H1 (cell line): ENCODE measurements around the gene MPZ. TPM values are rescaled to one million over a fixed set of nuclear protein-coding genes. Genes with fewer than 3 reads are reported as not detected.

Experiments used
- CTCF ChIA-PET: fragments of 300-600 bp; sonication (Branson Sonifier 250); formaldehyde crosslinking; loops from one replicate; lab custom pipeline; 2021; ENCODE audit not compliant: partially characterized antibody; lab: Charles Lee
- POLR2A ChIA-PET: fragments of 300-600 bp; sonication (Branson Sonifier 250); formaldehyde crosslinking; loops from one replicate; lab custom pipeline; 2021; ENCODE audit warnings: inconsistent platforms; ENCODE audit not compliant: partially characterized antibody; lab: Charles Lee
- DNase-seq, 2 experiments: peaks; one replicate each; pipeline versions ENCODE4 v3.0.0 to v3.0.0-alpha.2; 2010 to 2022; ENCODE audit warnings: low spot score in 2 of 2, low read depth in 1 of 2, mixed read lengths in 1 of 2
- FAIRE-seq: peaks from 2 replicates; lab custom pipeline; 2011; peaks lifted over from hg19 to GRCh38; lab: Jason Lieb, UNC
- H2AFZ ChIP-seq: 2 replicates; pipeline ENCODE4 v1.8.1; 2012; ENCODE audit warnings: low read length, inconsistent platforms
- H2AK5ac ChIP-seq: 2 replicates; pipeline ENCODE4 v1.6.1; 2013; ENCODE audit warnings: low read depth, low read length
- H2BK120ac ChIP-seq: replicated peaks from 2 replicates; pipeline ENCODE3; 2013; ENCODE audit warnings: low read depth, low read length, inconsistent platforms
- H2BK12ac ChIP-seq: 2 replicates; pipeline ENCODE4 v1.6.1; 2013; ENCODE audit warnings: low read depth, low read length
- H2BK15ac ChIP-seq: 2 replicates; pipeline ENCODE4 v1.6.1; 2013; ENCODE audit warnings: low read length
- H2BK20ac ChIP-seq: 2 replicates; pipeline ENCODE4 v1.6.1; 2013; ENCODE audit warnings: low read length
- H2BK5ac ChIP-seq: 2 replicates; pipeline ENCODE4 v1.6.1; 2013; ENCODE audit warnings: low read depth, low read length
- H3K14ac ChIP-seq: 2 replicates; pipeline ENCODE4 v1.6.1; 2013; ENCODE audit warnings: inconsistent platforms; ENCODE audit not compliant: insufficient read length
- H3K18ac ChIP-seq: 2 replicates; pipeline ENCODE4 v1.6.1; 2013; ENCODE audit warnings: low read length; ENCODE audit errors: extremely low read depth
- H3K23ac ChIP-seq: 2 replicates; pipeline ENCODE4 v1.6.1; 2013; ENCODE audit warnings: inconsistent platforms; ENCODE audit not compliant: insufficient read length
- H3K23me2 ChIP-seq: 2 replicates; pipeline ENCODE4 v1.6.1; 2013; ENCODE audit warnings: low read depth, low read length
- H3K27ac ChIP-seq: 2 replicates; pipeline ENCODE4 v1.6.1; 2011; ENCODE audit warnings: low read depth, low read length, inconsistent platforms
- H3K27me3 ChIP-seq, 4 experiments: replicated peaks in 1 of 4; 1 replicate in 1 of 4; 2 replicates in 3 of 4; pipeline versions ENCODE4 v1.6.1 to v1.8.1; 2011 to 2013; ENCODE audit warnings: low read length in 3 of 4, mild to moderate bottlenecking in 3 of 4, inconsistent platforms in 2 of 4, mixed read lengths in 2 of 4, moderate library complexity in 1 of 4; ENCODE audit not compliant: control insufficient read depth in 3 of 4, insufficient read depth in 3 of 4; ENCODE audit errors: extremely low read depth in 1 of 4
- H3K36me3 ChIP-seq, 4 experiments: 2 replicates each; pipeline versions ENCODE4 v1.6.1 to v1.8.1; 2011 to 2013; ENCODE audit warnings: mild to moderate bottlenecking in 4 of 4, low read length in 3 of 4, moderate library complexity in 2 of 4, control low read depth in 1 of 4, inconsistent platforms in 1 of 4; ENCODE audit not compliant: insufficient read depth in 4 of 4, control insufficient read depth in 2 of 4
- H3K4ac ChIP-seq: replicated peaks from 2 replicates; pipeline ENCODE3; 2013; ENCODE audit warnings: low read length, low read depth, mixed read lengths, inconsistent platforms; ENCODE audit not compliant: insufficient read length
- H3K4me1 ChIP-seq, 4 experiments: replicated peaks in 1 of 4; 1 replicate in 1 of 4; 2 replicates in 3 of 4; pipeline versions ENCODE4 v1.6.1 to v1.8.1; 2011 to 2013; ENCODE audit warnings: low read length in 3 of 4, inconsistent platforms in 2 of 4, mixed read lengths in 1 of 4; ENCODE audit not compliant: insufficient read depth in 4 of 4, control insufficient read depth in 3 of 4
- H3K4me2 ChIP-seq, 2 experiments: 2 replicates each; pipeline versions ENCODE4 v1.6.1 to v1.8.1; 2011 to 2013; ENCODE audit warnings: low read depth in 2 of 2, low read length in 2 of 2, control low read depth in 1 of 2, inconsistent platforms in 1 of 2, mild to moderate bottlenecking in 1 of 2; ENCODE audit not compliant: insufficient read depth in 1 of 2
- H3K4me3 ChIP-seq, 4 experiments: fragments of 200-600, 300-600 bp in 1 of 4; sonication (generic), shearing (Covaris generic), sonication (Bioruptor Twin) in 1 of 4; 2 replicates each; pipeline versions ENCODE4 v1.5.1 to v1.8.1; 2011 to 2016; ENCODE audit warnings: low read length in 4 of 4, low read depth in 3 of 4, control low read depth in 2 of 4, inconsistent platforms in 2 of 4, mild to moderate bottlenecking in 2 of 4, mixed read lengths in 1 of 4, moderate library complexity in 1 of 4; ENCODE audit not compliant: insufficient read depth in 2 of 4; ENCODE audit errors: extremely low read depth in 1 of 4
- H3K56ac ChIP-seq: replicated peaks from 2 replicates; pipeline ENCODE3; 2013; ENCODE audit warnings: low read depth, mild to moderate bottlenecking, mixed read lengths, low read length, inconsistent platforms; ENCODE audit not compliant: insufficient read length
- H3K79me1 ChIP-seq: 2 replicates; pipeline ENCODE4 v1.6.1; 2013; ENCODE audit warnings: low read depth, low read length, control low read depth
- H3K79me2 ChIP-seq, 2 experiments: 2 replicates each; pipeline versions ENCODE4 v1.6.1 to v1.8.1; 2012 to 2013; ENCODE audit warnings: low read length in 2 of 2, mild to moderate bottlenecking in 2 of 2, inconsistent platforms in 1 of 2; ENCODE audit not compliant: insufficient read depth in 2 of 2, control insufficient read depth in 1 of 2
- H3K9ac ChIP-seq, 4 experiments: replicated peaks in 1 of 4; 1 replicate in 1 of 4; 2 replicates in 3 of 4; pipeline versions ENCODE4 v1.6.1 to v1.8.1; 2011 to 2013; ENCODE audit warnings: low read depth in 3 of 4, low read length in 3 of 4, control low read depth in 2 of 4, mild to moderate bottlenecking in 2 of 4, moderate library complexity in 2 of 4, inconsistent platforms in 1 of 4; ENCODE audit errors: extremely low read depth in 1 of 4
- H3K9me3 ChIP-seq, 2 experiments: 2 replicates each; pipeline versions ENCODE4 v1.6.1 to v1.8.1; 2012 to 2013; ENCODE audit warnings: mild to moderate bottlenecking in 2 of 2, moderate library complexity in 2 of 2, control low read depth in 1 of 2, inconsistent platforms in 1 of 2, low read depth in 1 of 2, low read length in 1 of 2, mixed read lengths in 1 of 2; ENCODE audit not compliant: insufficient read depth in 2 of 2
- H4K20me1 ChIP-seq, 2 experiments: replicated peaks in 1 of 2; 2 replicates each; pipeline versions ENCODE3 to v1.8.1; 2011 to 2013; ENCODE audit warnings: inconsistent platforms in 2 of 2, low read length in 2 of 2, mild to moderate bottlenecking in 1 of 2; ENCODE audit not compliant: insufficient read depth in 2 of 2, control insufficient read depth in 1 of 2
- H4K5ac ChIP-seq: 2 replicates; pipeline ENCODE4 v1.6.1; 2013; ENCODE audit warnings: low read length, low read depth, mixed read lengths, inconsistent platforms; ENCODE audit not compliant: insufficient read length
- H4K8ac ChIP-seq: 2 replicates; pipeline ENCODE4 v1.8.0; 2013; ENCODE audit warnings: mild to moderate bottlenecking, moderate library complexity, low read length, inconsistent platforms; ENCODE audit not compliant: insufficient read depth; ENCODE audit errors: extremely low read depth
- H4K91ac ChIP-seq: replicated peaks from 2 replicates; pipeline ENCODE3; 2013; ENCODE audit warnings: low read length, mixed read lengths, inconsistent platforms; ENCODE audit not compliant: insufficient read length
- BACH1 ChIP-seq: IDR thresholded peaks from 2 replicates; pipeline ENCODE4 v1.6.1; 2012; ENCODE audit warnings: low read length, improper control_type of control experiment
- CBX8 ChIP-seq: fragments of 300-800, 300-1000 bp; sonication (generic); IDR thresholded peaks from 2 replicates; pipeline ENCODE4 v1.7.1; 2016; ENCODE audit warnings: low read depth, low read length, borderline replicate concordance
- JUN ChIP-seq: IDR thresholded peaks from 2 replicates; pipeline ENCODE4 v1.6.1; 2011; ENCODE audit warnings: low read depth, mild to moderate bottlenecking, improper control_type of control experiment, low read length
- SRF ChIP-seq: IDR thresholded peaks from 2 replicates; pipeline ENCODE4 v1.6.1; 2011; ENCODE audit warnings: mild to moderate bottlenecking, low read depth, low read length, moderate library complexity
- SUZ12 ChIP-seq: fragments of 200-600 bp; sonication (generic); IDR thresholded peaks from 2 replicates; pipeline ENCODE4 v1.6.1; 2012; ENCODE audit warnings: mild to moderate bottlenecking, inconsistent platforms, low read length, moderate library complexity, mixed read lengths
- TCF12 ChIP-seq: IDR thresholded peaks from 2 replicates; pipeline ENCODE4 v1.6.1; 2011; ENCODE audit warnings: low read depth, mild to moderate bottlenecking, low read length
- USF2 ChIP-seq: IDR thresholded peaks from 2 replicates; pipeline ENCODE4 v1.6.1; 2011; ENCODE audit warnings: low read length, improper control_type of control experiment
- WGBS, 2 experiments: shearing (Covaris generic) in 1 of 2; methylation state at CpG; one replicate each; pipeline versions ENCODE4 v1.1.6 to v1.1.7; 2013 to 2015; ENCODE audit warnings: low lambda C conversion rate in 2 of 2, mixed read lengths in 2 of 2, inconsistent platforms in 1 of 2, low coverage in 1 of 2, missing lambda C conversion rate in 1 of 2; ENCODE audit not compliant: insufficient replicate concordance in 2 of 2, insufficient coverage in 1 of 2, insufficient read length in 1 of 2; ENCODE audit errors: extremely low coverage in 1 of 2, missing lambda C conversion rate in 1 of 2; 5-methylcytosine and 5-hydroxymethylcytosine counted together
- polyA plus RNA-seq, 7 experiments: library from polyadenylated mRNA; depleted of rRNA in 3 of 7; stranded (reverse) in 5 of 7; unstranded in 2 of 7; fragments of >200 nt in 5 of 7; fragments of 200-250 nt in 2 of 7; gene quantifications; 1 replicate in 5 of 7; 2 replicates in 1 of 7; 4 replicates in 1 of 7; pipeline versions ENCODE4 v1.2.1 to v1.2.3, GENCODE V29; 2011 to 2013; ENCODE audit warnings: missing spikeins in 2 of 7, mixed read lengths in 2 of 7
- total RNA-seq: library from RNA; stranded (reverse); fragmentation: NEBNext Ultra II Directional; extraction: Animal tissue kit (Norgen Biotek cat#: 25700); gene quantifications from 2 replicates; pipeline ENCODE4 v1.2.1, GENCODE V29; 2021

Gene MPZ
- total and polyA plus RNA-seq, 2 of the 8 experiments (the other 6 are each of a cell fraction or from before 2014, with no cell fraction given): 4.1 to 5.1 TPM

- H2AFZ ChIP-seq: no peak overlapping the region
- no peak overlapping the region for H3K9ac ChIP-seq
- peaks cover 9% of the 10 kb centered on the region for H3K23me2 ChIP-seq
- H3K9me3 ChIP-seq: peaks cover 11 to 12% of the 10 kb centered on the region in 2 experiments
- H3K4ac ChIP-seq: no peak overlapping the region
- H2BK5ac ChIP-seq: no peak overlapping the region
- H2BK12ac ChIP-seq: no peak overlapping the region
- no peaks in the 10 kb centered on the region for H4K20me1 ChIP-seq
- peaks cover 4 to 8% (median 6%) of the 10 kb centered on the region in 4 experiments; a peak in 4 of 7 replicates for H3K4me1 ChIP-seq
- H3K79me2 ChIP-seq: no peaks in the 10 kb centered on the region
- H2BK120ac ChIP-seq: no peak overlapping the region
- no peak overlapping the region for H3K23ac ChIP-seq
- no peak overlapping the region for H3K14ac ChIP-seq
- no peaks in the 10 kb centered on the region for H3K79me1 ChIP-seq
- POLR2A ChIA-PET: interaction anchor here (0.7 to 1.3 kb wide), 3 partner anchors 16 to 58 kb away, joined by 3 read pairs; no protein-coding TSS in a partner anchor
- FAIRE-seq: no peak
- TF ChIP-seq SRF: no peak
- no peak for TF ChIP-seq JUN
- TF ChIP-seq CBX8: no peak
- no peak for TF ChIP-seq TCF12
- TF ChIP-seq SUZ12: no peak
- TF ChIP-seq USF2: no peak
- TF ChIP-seq BACH1: no peak
- no peak overlapping the region for H2AK5ac ChIP-seq
- no peak overlapping the region for H3K4me3 ChIP-seq
- peaks cover 0 to 3% (median 0%) of the 10 kb centered on the region in 4 experiments; a peak in 1 of 8 replicates for H3K36me3 ChIP-seq
- H3K18ac ChIP-seq: no peak overlapping the region
- no peak overlapping the region for H2BK20ac ChIP-seq
- no peak for DNase-seq
- H3K27me3 ChIP-seq: peaks cover 7 to 25% (median 22%) of the 10 kb centered on the region in 4 experiments
- no peak overlapping the region for H4K91ac ChIP-seq
- WGBS, 2 experiments: 89% methylated on average over 12 of the region's 12 CpGs; no CpG with 5 or more reads in 1 of the 2 experiments
- H3K27ac ChIP-seq: no peak overlapping the region
- H3K4me2 ChIP-seq: no peak overlapping the region
- H4K8ac ChIP-seq: no peak overlapping the region
- H3K56ac ChIP-seq: no peak overlapping the region
- H4K5ac ChIP-seq: no peak overlapping the region
- CTCF ChIA-PET: interaction anchor here (0.9 to 5.8 kb wide), 8 partner anchors 8 to 46 kb away, joined by 3 to 67 read pairs (median 6); partner anchors contain the start of gene TOMM40L
- H2BK15ac ChIP-seq: 0 out of 2 replicates have a peak overlapping the region, but pooled peaks have one; percentile 53
Measured at GRCh38 chr1:161261261-161262235, 48.2 kb downstream of the MPZ start.
